Endothelial cell of umbilical vein (primary cell): ENCODE measurements around the gene NR4A3. TPM values are rescaled to one million over a fixed set of nuclear protein-coding genes. Genes with fewer than 3 reads are reported as not detected.

Source experiments
- BruUV-seq: library from RNA; stranded (reverse); fragments of 400-500 nt; replicated peaks from 2 replicates; lab custom pipeline; 2021; lab: Mats Ljungman, UMichigan
- CTCF ChIA-PET: fragments of 300-600, 350-600 bp; sonication (Branson Sonifier 250); formaldehyde crosslinking; loops from one replicate; lab custom pipeline; 2021; ENCODE audit warnings: antibody characterized with exemption, inconsistent platforms; lab: Charles Lee
- POLR2A ChIA-PET: fragments of 300-600, 350-600 bp; sonication (Branson Sonifier 250); formaldehyde crosslinking; loops from one replicate; lab custom pipeline; 2021; ENCODE audit warnings: antibody characterized with exemption, inconsistent platforms; lab: Charles Lee
- DNase-seq: peaks from one replicate; pipeline ENCODE4 v3.0.0-alpha.2; 2011; ENCODE audit warnings: low read depth, low spot score
- FAIRE-seq: peaks from 2 replicates; lab custom pipeline; 2011; peaks lifted over from hg19 to GRCh38; lab: Jason Lieb, UNC
- H2AFZ ChIP-seq: 2 replicates; pipeline ENCODE4 v1.6.0; 2012; ENCODE audit warnings: low read depth, low read length, control low read depth, inconsistent platforms
- H3K27ac ChIP-seq: 2 replicates; pipeline ENCODE4 v1.5.1; 2011; ENCODE audit warnings: low read depth, mild to moderate bottlenecking, control low read depth, low read length, moderate library complexity; ENCODE audit not compliant: insufficient read depth
- H3K27me3 ChIP-seq, 2 experiments: 2 replicates each; pipeline versions ENCODE4 v1.6.0 to v1.6.1; 2011; ENCODE audit warnings: low read length in 2 of 2, mixed read lengths in 1 of 2; ENCODE audit not compliant: control insufficient read depth in 2 of 2, insufficient read depth in 2 of 2
- H3K36me3 ChIP-seq, 2 experiments: 2 replicates in 1 of 2; 3 replicates in 1 of 2; pipeline ENCODE4 v1.5.1; 2011; ENCODE audit warnings: low read length in 2 of 2, mild to moderate bottlenecking in 1 of 2, moderate library complexity in 1 of 2; ENCODE audit not compliant: control insufficient read depth in 2 of 2, insufficient read depth in 2 of 2; ENCODE audit errors: extremely low read depth in 1 of 2
- H3K4me1 ChIP-seq: 3 replicates; pipeline ENCODE4 v1.5.1; 2011; ENCODE audit warnings: mild to moderate bottlenecking, low read length; ENCODE audit not compliant: control insufficient read depth, insufficient read depth; ENCODE audit errors: extremely low read depth
- H3K4me2 ChIP-seq: 2 replicates; pipeline ENCODE4 v1.6.1; 2011; ENCODE audit warnings: low read length, control low read depth, mixed read lengths; ENCODE audit not compliant: insufficient read depth
- H3K4me3 ChIP-seq, 3 experiments: fragments of 200-600 bp in 1 of 3; sonication (generic), shearing (Covaris generic) in 1 of 3; replicated peaks in 1 of 3; 2 replicates each; pipeline ENCODE4 v1.5.1; 2011 to 2016; ENCODE audit warnings: control low read depth in 3 of 3, low read length in 3 of 3, mild to moderate bottlenecking in 2 of 3, inconsistent platforms in 1 of 3, low read depth in 1 of 3, moderate library complexity in 1 of 3; ENCODE audit not compliant: insufficient read depth in 1 of 3
- H3K79me2 ChIP-seq: 2 replicates; pipeline ENCODE4 v1.6.0; 2012; ENCODE audit warnings: low read length, inconsistent platforms; ENCODE audit not compliant: control insufficient read depth, insufficient read depth
- H3K9ac ChIP-seq: replicated peaks from 2 replicates; pipeline ENCODE3; 2011; ENCODE audit warnings: low read length, control low read depth; ENCODE audit not compliant: insufficient read depth; ENCODE audit errors: extremely low read depth
- H3K9me1 ChIP-seq: replicated peaks from 3 replicates; pipeline ENCODE4 v1.6.0; 2011; ENCODE audit warnings: mild to moderate bottlenecking, low read length; ENCODE audit not compliant: control insufficient read depth, insufficient read depth; ENCODE audit errors: extremely low read depth
- H3K9me3 ChIP-seq: replicated peaks from 2 replicates; pipeline ENCODE4 v1.5.1; 2012; ENCODE audit warnings: low read length, inconsistent platforms; ENCODE audit not compliant: control insufficient read depth, insufficient read depth
- H4K20me1 ChIP-seq: replicated peaks from 2 replicates; pipeline ENCODE3; 2011; ENCODE audit warnings: mild to moderate bottlenecking, low read length; ENCODE audit not compliant: control insufficient read depth, insufficient read depth; ENCODE audit errors: extremely low read depth
- CTCF ChIP-seq, 2 donors: IDR thresholded peaks; 1 replicate in 1 of 2; 2 replicates in 1 of 2; pipeline ENCODE4 v1.5.1; 2011; ENCODE audit warnings: low read length in 2 of 2, mild to moderate bottlenecking in 2 of 2, moderate library complexity in 2 of 2, control low read depth in 1 of 2, inconsistent platforms in 1 of 2, low read depth in 1 of 2; ENCODE audit not compliant: insufficient read depth in 1 of 2; ENCODE audit errors: extremely low read depth in 1 of 2
- EZH2 ChIP-seq: IDR thresholded peaks from 2 replicates; pipeline ENCODE4 v1.6.1; 2012; ENCODE audit warnings: borderline replicate concordance, low read depth, mild to moderate bottlenecking, moderate library complexity, low read length, inconsistent platforms; ENCODE audit not compliant: severe bottlenecking
- FOS ChIP-seq: IDR thresholded peaks from 2 replicates; pipeline ENCODE4 v1.6.1; 2011; ENCODE audit warnings: mild to moderate bottlenecking, low read length, moderate library complexity, borderline replicate concordance; ENCODE audit not compliant: insufficient read depth
- GATA2 ChIP-seq: IDR thresholded peaks from 2 replicates; pipeline ENCODE4 v1.7.0; 2011; ENCODE audit warnings: low read depth, mild to moderate bottlenecking, moderate library complexity, mixed read lengths, low read length; ENCODE audit not compliant: insufficient read length, insufficient read depth
- JUN ChIP-seq: IDR thresholded peaks from 2 replicates; pipeline ENCODE4 v1.6.1; 2011; ENCODE audit warnings: borderline replicate concordance, low read depth; ENCODE audit not compliant: insufficient read length, insufficient read depth
- MAX ChIP-seq: IDR thresholded peaks from 2 replicates; pipeline ENCODE4 v1.6.1; 2011; ENCODE audit not compliant: insufficient read depth, insufficient read length
- MYC ChIP-seq: IDR thresholded peaks from one replicate; pipeline ENCODE4 v1.6.1; 2011; ENCODE audit warnings: mild to moderate bottlenecking, low read depth, low read length
- POLR2A ChIP-seq: IDR thresholded peaks from 2 replicates; pipeline ENCODE4 v1.6.1; 2012; ENCODE audit warnings: low read depth, mild to moderate bottlenecking, control low read depth, low read length
- POLR2AphosphoS5 ChIP-seq: IDR thresholded peaks from 2 replicates; pipeline ENCODE4 v1.6.1; 2012; ENCODE audit warnings: low read depth, mild to moderate bottlenecking, control low read depth, low read length, moderate library complexity; ENCODE audit not compliant: insufficient read depth
- dilution Hi-C: fragments of 300-500 bp; cut with MboI; formaldehyde crosslinking; loops from one replicate; pipeline ENCODE4 v1.15.0; 2019; ENCODE audit warnings: low sequenced_read_pairs; ENCODE audit not compliant: extremely low pct_ligation_motif_present
- intact Hi-C: fragments of 100-400 bp; cut with micrococcal nuclease; formaldehyde crosslinking; loops from one replicate; pipeline ENCODE4 v1.10.0; 2022
- polyA plus RNA-seq, 4 experiments: library from polyadenylated mRNA; depleted of rRNA in 3 of 4; stranded (reverse) in 3 of 4; unstranded in 1 of 4; fragments of >200 nt; gene quantifications; 2 replicates each; pipeline versions ENCODE4 v1.2.1 to v1.2.3, GENCODE V29; 2011 to 2012; ENCODE audit warnings: missing spikeins in 1 of 4
- total RNA-seq: library from RNA; stranded (reverse); gene quantifications from 2 replicates; pipeline ENCODE4 v1.2.3, GENCODE V29; 2021

NR4A3 gene
- total and polyA plus RNA-seq, 2 donors (not counting 3 experiments of a cell fraction or from before 2014, with no cell fraction given), result 0.11 to 0.22 TPM

GRCh38 chr9:99860266-99860665 is 38.6 kb downstream of the NR4A3 start:
- H4K20me1 ChIP-seq, result no peaks in the 10 kb centered on the region
- dilution Hi-C loops, result no loop called here
- H3K27me3 ChIP-seq, result peaks cover 1 to 4% of the 10 kb centered on the region in 2 experiments
- H3K9me3 ChIP-seq, result no peaks in the 10 kb centered on the region
- no peak overlapping the region for H3K4me3 ChIP-seq
- H2AFZ ChIP-seq, result no peak overlapping the region
- POLR2A ChIA-PET, result no interaction called here
- no TSS peak for BruUV-seq
- H3K4me1 ChIP-seq, result no peaks in the 10 kb centered on the region
- no peak overlapping the region for H3K27ac ChIP-seq
- no peaks in the 10 kb centered on the region for H3K9me1 ChIP-seq
- no peak for FAIRE-seq
- TF ChIP-seq POLR2A, result no peak
- TF ChIP-seq EZH2, result no peak
- TF ChIP-seq GATA2, result no peak
- TF ChIP-seq FOS, result no peak
- no peak for TF ChIP-seq MYC
- no peak for TF ChIP-seq CTCF (IDR thresholded peaks at IDR 0.05; ENCODE audit: extremely low read depth in 1 of 2, insufficient read depth in 1 of 2, low read depth in 1 of 2, low read length in 2 of 2)
- no peak for TF ChIP-seq POLR2AphosphoS5
- no peak for TF ChIP-seq JUN
- no peak for TF ChIP-seq MAX
- no peaks in the 10 kb centered on the region for H3K79me2 ChIP-seq
- intact Hi-C loops, result no loop called here
- no peak for DNase-seq
- H3K9ac ChIP-seq, result no peak overlapping the region
- no peak overlapping the region for H3K4me2 ChIP-seq
- H3K36me3 ChIP-seq, result no peaks in the 10 kb centered on the region
- CTCF ChIA-PET, result interaction anchor here (1.2 to 1.4 kb wide), 3 partner anchors 9 to 465 kb away, joined by 3 to 4 read pairs (median 4); no protein-coding TSS in a partner anchor
